Transverse colon (tissue), 4 donors: Measurements from ENCODE around the gene KIAA1614.

Source experiments
- CTCF ChIP-seq, 5 experiments: fragments of 200-600 bp in 3 of 5; fragments of 450-650 bp in 2 of 5; sonication (generic) in 3 of 5; IDR thresholded peaks; 1 replicate in 2 of 5; 2 replicates in 3 of 5; pipeline ENCODE4 v1.5.1; 2016 to 2017; ENCODE audit warnings: antibody characterized with exemption in 5 of 5, inconsistent platforms in 3 of 5, mild to moderate bottlenecking in 2 of 5, moderate library complexity in 1 of 5
- EP300 ChIP-seq: sonication (generic); formaldehyde crosslinking; IDR thresholded peaks from one replicate; pipeline ENCODE4 v1.6.1; 2017; ENCODE audit warnings: antibody characterized with exemption, low read depth
- POLR2A ChIP-seq: fragments of 450-650 bp; IDR thresholded peaks from one replicate; pipeline ENCODE4 v1.6.1; 2016; ENCODE audit warnings: antibody characterized with exemption, mild to moderate bottlenecking, moderate library complexity
- POLR2AphosphoS5 ChIP-seq, 3 donors: sonication (generic); formaldehyde crosslinking; IDR thresholded peaks; one replicate each; pipeline ENCODE4 v1.6.1; 2016; ENCODE audit warnings: antibody characterized with exemption in 3 of 3

- TF ChIP-seq CTCF (IDR thresholded peaks at IDR 0.05) (no peak), POLR2A (no peak), EP300 (no peak), POLR2AphosphoS5 (IDR thresholded peaks at IDR 0.05) (no peak)
These were observed 61.5 kb downstream of the KIAA1614 start for GRCh38 chr1:180974236-180974635.
